Endothelial cell of umbilical vein (primary cell): ENCODE measurements around the gene TLN1. TPM values are rescaled to one million over a fixed set of nuclear protein-coding genes. Genes with fewer than 3 reads are reported as not detected.
A peak's percentile ranks its signal among the peaks of the same experiment; 100 is the strongest.

Experiments used
- BruUV-seq: library from RNA; stranded (reverse); fragments of 400-500 nt; replicated peaks from 2 replicates; lab custom pipeline; 2021; lab: Mats Ljungman, UMichigan
- CTCF ChIA-PET: fragments of 300-600, 350-600 bp; sonication (Branson Sonifier 250); formaldehyde crosslinking; loops from one replicate; lab custom pipeline; 2021; ENCODE audit warnings: antibody characterized with exemption, inconsistent platforms; lab: Charles Lee
- POLR2A ChIA-PET: fragments of 300-600, 350-600 bp; sonication (Branson Sonifier 250); formaldehyde crosslinking; loops from one replicate; lab custom pipeline; 2021; ENCODE audit warnings: antibody characterized with exemption, inconsistent platforms; lab: Charles Lee
- DNase-seq: peaks from one replicate; pipeline ENCODE4 v3.0.0-alpha.2; 2011; ENCODE audit warnings: low read depth, low spot score
- FAIRE-seq: peaks from 2 replicates; lab custom pipeline; 2011; peaks lifted over from hg19 to GRCh38; lab: Jason Lieb, UNC
- H2AFZ ChIP-seq: 2 replicates; pipeline ENCODE4 v1.6.0; 2012; ENCODE audit warnings: low read depth, low read length, control low read depth, inconsistent platforms
- H3K27ac ChIP-seq: 2 replicates; pipeline ENCODE4 v1.5.1; 2011; ENCODE audit warnings: low read depth, mild to moderate bottlenecking, control low read depth, low read length, moderate library complexity; ENCODE audit not compliant: insufficient read depth
- H3K27me3 ChIP-seq, 2 experiments: 2 replicates each; pipeline versions ENCODE4 v1.6.0 to v1.6.1; 2011; ENCODE audit warnings: low read length in 2 of 2, mixed read lengths in 1 of 2; ENCODE audit not compliant: control insufficient read depth in 2 of 2, insufficient read depth in 2 of 2
- H3K36me3 ChIP-seq, 2 experiments: 2 replicates in 1 of 2; 3 replicates in 1 of 2; pipeline ENCODE4 v1.5.1; 2011; ENCODE audit warnings: low read length in 2 of 2, mild to moderate bottlenecking in 1 of 2, moderate library complexity in 1 of 2; ENCODE audit not compliant: control insufficient read depth in 2 of 2, insufficient read depth in 2 of 2; ENCODE audit errors: extremely low read depth in 1 of 2
- H3K4me1 ChIP-seq: 3 replicates; pipeline ENCODE4 v1.5.1; 2011; ENCODE audit warnings: mild to moderate bottlenecking, low read length; ENCODE audit not compliant: control insufficient read depth, insufficient read depth; ENCODE audit errors: extremely low read depth
- H3K4me2 ChIP-seq: 2 replicates; pipeline ENCODE4 v1.6.1; 2011; ENCODE audit warnings: low read length, control low read depth, mixed read lengths; ENCODE audit not compliant: insufficient read depth
- H3K4me3 ChIP-seq, 3 experiments: fragments of 200-600 bp in 1 of 3; sonication (generic), shearing (Covaris generic) in 1 of 3; replicated peaks in 1 of 3; 2 replicates each; pipeline ENCODE4 v1.5.1; 2011 to 2016; ENCODE audit warnings: control low read depth in 3 of 3, low read length in 3 of 3, mild to moderate bottlenecking in 2 of 3, inconsistent platforms in 1 of 3, low read depth in 1 of 3, moderate library complexity in 1 of 3; ENCODE audit not compliant: insufficient read depth in 1 of 3
- H3K79me2 ChIP-seq: 2 replicates; pipeline ENCODE4 v1.6.0; 2012; ENCODE audit warnings: low read length, inconsistent platforms; ENCODE audit not compliant: control insufficient read depth, insufficient read depth
- H3K9ac ChIP-seq: replicated peaks from 2 replicates; pipeline ENCODE3; 2011; ENCODE audit warnings: low read length, control low read depth; ENCODE audit not compliant: insufficient read depth; ENCODE audit errors: extremely low read depth
- H3K9me1 ChIP-seq: replicated peaks from 3 replicates; pipeline ENCODE4 v1.6.0; 2011; ENCODE audit warnings: mild to moderate bottlenecking, low read length; ENCODE audit not compliant: control insufficient read depth, insufficient read depth; ENCODE audit errors: extremely low read depth
- H3K9me3 ChIP-seq: replicated peaks from 2 replicates; pipeline ENCODE4 v1.5.1; 2012; ENCODE audit warnings: low read length, inconsistent platforms; ENCODE audit not compliant: control insufficient read depth, insufficient read depth
- H4K20me1 ChIP-seq: replicated peaks from 2 replicates; pipeline ENCODE3; 2011; ENCODE audit warnings: mild to moderate bottlenecking, low read length; ENCODE audit not compliant: control insufficient read depth, insufficient read depth; ENCODE audit errors: extremely low read depth
- EZH2 ChIP-seq: IDR thresholded peaks from 2 replicates; pipeline ENCODE4 v1.6.1; 2012; ENCODE audit warnings: borderline replicate concordance, low read depth, mild to moderate bottlenecking, moderate library complexity, low read length, inconsistent platforms; ENCODE audit not compliant: severe bottlenecking
- FOS ChIP-seq: IDR thresholded peaks from 2 replicates; pipeline ENCODE4 v1.6.1; 2011; ENCODE audit warnings: mild to moderate bottlenecking, low read length, moderate library complexity, borderline replicate concordance; ENCODE audit not compliant: insufficient read depth
- GATA2 ChIP-seq: IDR thresholded peaks from 2 replicates; pipeline ENCODE4 v1.7.0; 2011; ENCODE audit warnings: low read depth, mild to moderate bottlenecking, moderate library complexity, mixed read lengths, low read length; ENCODE audit not compliant: insufficient read length, insufficient read depth
- JUN ChIP-seq: IDR thresholded peaks from 2 replicates; pipeline ENCODE4 v1.6.1; 2011; ENCODE audit warnings: borderline replicate concordance, low read depth; ENCODE audit not compliant: insufficient read length, insufficient read depth
- MAX ChIP-seq: IDR thresholded peaks from 2 replicates; pipeline ENCODE4 v1.6.1; 2011; ENCODE audit not compliant: insufficient read depth, insufficient read length
- MYC ChIP-seq: IDR thresholded peaks from one replicate; pipeline ENCODE4 v1.6.1; 2011; ENCODE audit warnings: mild to moderate bottlenecking, low read depth, low read length
- POLR2A ChIP-seq: IDR thresholded peaks from 2 replicates; pipeline ENCODE4 v1.6.1; 2012; ENCODE audit warnings: low read depth, mild to moderate bottlenecking, control low read depth, low read length
- POLR2AphosphoS5 ChIP-seq: IDR thresholded peaks from 2 replicates; pipeline ENCODE4 v1.6.1; 2012; ENCODE audit warnings: low read depth, mild to moderate bottlenecking, control low read depth, low read length, moderate library complexity; ENCODE audit not compliant: insufficient read depth
- dilution Hi-C: fragments of 300-500 bp; cut with MboI; formaldehyde crosslinking; loops from one replicate; pipeline ENCODE4 v1.15.0; 2019; ENCODE audit warnings: low sequenced_read_pairs; ENCODE audit not compliant: extremely low pct_ligation_motif_present
- intact Hi-C: fragments of 100-400 bp; cut with micrococcal nuclease; formaldehyde crosslinking; loops from one replicate; pipeline ENCODE4 v1.10.0; 2022
- polyA plus RNA-seq, 4 experiments: library from polyadenylated mRNA; depleted of rRNA in 3 of 4; stranded (reverse) in 3 of 4; unstranded in 1 of 4; fragments of >200 nt; gene quantifications; 2 replicates each; pipeline versions ENCODE4 v1.2.1 to v1.2.3, GENCODE V29; 2011 to 2012; ENCODE audit warnings: missing spikeins in 1 of 4
- total RNA-seq: library from RNA; stranded (reverse); gene quantifications from 2 replicates; pipeline ENCODE4 v1.2.3, GENCODE V29; 2021
- TF ChIP-seq, protein P1 (sequence below), 2 donors: IDR thresholded peaks; 1 replicate in 1 of 2; 2 replicates in 1 of 2; pipeline ENCODE4 v1.5.1; 2011; ENCODE audit warnings: low read length in 2 of 2, mild to moderate bottlenecking in 2 of 2, moderate library complexity in 2 of 2, control low read depth in 1 of 2, inconsistent platforms in 1 of 2, low read depth in 1 of 2; ENCODE audit not compliant: insufficient read depth in 1 of 2; ENCODE audit errors: extremely low read depth in 1 of 2

The TLN1 gene
- total and polyA plus RNA-seq, 2 donors (not counting 3 experiments of a cell fraction or from before 2014, with no cell fraction given): 120 to 450 TPM

DNA sequence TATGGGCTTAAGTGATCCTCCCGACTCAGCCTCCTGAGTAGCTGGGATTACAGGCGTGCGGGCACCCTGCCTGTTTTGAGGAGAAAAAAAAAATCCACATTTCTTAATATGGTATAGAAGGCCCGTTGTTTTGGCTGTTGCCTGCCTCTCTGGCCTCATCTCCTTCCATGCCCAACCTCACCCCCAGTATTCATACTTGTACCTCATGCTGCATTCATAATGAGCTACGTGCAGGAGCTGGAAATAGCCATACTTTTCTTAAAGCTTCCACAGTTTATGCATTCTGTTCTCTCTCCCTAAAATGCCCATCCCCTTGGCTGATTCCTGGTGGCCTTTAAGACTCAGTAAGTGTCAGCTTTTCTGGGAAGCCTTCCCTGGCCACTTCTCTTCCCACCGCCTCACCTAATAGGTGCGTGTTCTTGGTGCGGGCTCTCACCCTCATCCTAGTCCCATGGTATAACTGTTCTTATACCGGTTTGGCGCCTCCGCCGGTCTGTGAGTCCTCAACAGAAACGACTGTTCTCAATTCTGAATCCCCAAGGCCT lies 40.2 kb downstream of the TLN1 start:
- DNase-seq (no peak), FAIRE-seq (no peak)
- no peak overlapping the region for H2AFZ ChIP-seq
- peaks cover 6 to 8% of the 10 kb centered on the region in 2 experiments for H3K36me3 ChIP-seq
- TF ChIP-seq JUN: no peak
- no peak for TF ChIP-seq POLR2A
- TF ChIP-seq MYC: no peak
- no peak overlapping the region for H3K27ac ChIP-seq
- peaks cover 30% of the 10 kb centered on the region for H3K79me2 ChIP-seq
- CTCF ChIA-PET: interaction anchor here (3.3 to 13.5 kb wide), 2 partner anchors 31 to 36 kb away, joined by 16 to 227 read pairs; partner anchors contain the start of genes ARHGEF39, CCDC107 and RMRP
- no peaks in the 10 kb centered on the region for H3K9me3 ChIP-seq
- peaks cover 26% of the 10 kb centered on the region for H3K4me1 ChIP-seq
- no TSS peak for BruUV-seq
- H3K9me1 ChIP-seq: no peaks in the 10 kb centered on the region
- POLR2A ChIA-PET: interaction anchor here (1.4 kb wide), 1 partner anchor 21 kb away, joined by 3 read pairs; no protein-coding TSS in a partner anchor
- H3K4me2 ChIP-seq: no peak overlapping the region
- dilution Hi-C loops (no loop called here), intact Hi-C loops (loop anchor here (2.0 kb wide), 1 partner anchor 41 kb away; the partner anchor contains the start of genes CREB3 and TLN1)
- H3K9ac ChIP-seq: no peak overlapping the region
- H3K4me3 ChIP-seq: no peak overlapping the region
- no peaks in the 10 kb centered on the region for H4K20me1 ChIP-seq
- no peaks in the 10 kb centered on the region for H3K27me3 ChIP-seq

DNA sequence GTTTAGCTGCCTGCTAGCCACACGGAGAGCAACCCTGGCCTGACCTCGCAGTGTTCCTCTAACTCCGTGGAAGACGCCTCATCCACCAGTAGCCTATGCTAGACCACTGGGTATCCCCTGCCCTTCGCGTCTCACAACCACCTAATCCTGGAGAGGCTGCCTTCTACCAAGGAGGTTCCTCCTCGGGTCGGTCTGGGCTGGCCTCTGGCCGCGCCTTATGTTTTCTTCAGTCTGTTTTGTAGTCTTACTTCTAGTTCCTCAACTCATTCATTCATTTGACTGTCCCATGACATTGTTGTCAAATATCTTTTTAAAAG lies 40.7 kb downstream of the TLN1 start:
- dilution Hi-C loops: no loop called here

More for the DNA sequence above, 40.7 kb downstream of the TLN1 start:
- Histone ChIP-seq H3K79me2 (peaks cover 34% of the 10 kb centered on the region), H3K9ac (no peak overlapping the region), H3K36me3 (peaks cover 6 to 7% of the 10 kb centered on the region in 2 experiments), H4K20me1 (no peaks in the 10 kb centered on the region), H3K27ac (peak overlapping the region; percentile 13), H3K4me1 (peaks cover 28% of the 10 kb centered on the region), H3K4me2 (peak overlapping the region; percentile 48), H3K9me1 (no peaks in the 10 kb centered on the region), H2AFZ (peak overlapping the region; percentile 45), H3K9me3 (no peaks in the 10 kb centered on the region), H3K27me3 (no peaks in the 10 kb centered on the region), H3K4me3 (peak overlapping the region; percentile 60 to 70 (median 66))
- BruUV-seq: no TSS peak
- no peak for DNase-seq
- TF ChIP-seq JUN: no peak
- TF ChIP-seq EZH2: no peak
- TF ChIP-seq GATA2: no peak
- TF ChIP-seq POLR2AphosphoS5: no peak
- no peak for TF ChIP-seq MYC
- TF ChIP-seq, protein P1, sequence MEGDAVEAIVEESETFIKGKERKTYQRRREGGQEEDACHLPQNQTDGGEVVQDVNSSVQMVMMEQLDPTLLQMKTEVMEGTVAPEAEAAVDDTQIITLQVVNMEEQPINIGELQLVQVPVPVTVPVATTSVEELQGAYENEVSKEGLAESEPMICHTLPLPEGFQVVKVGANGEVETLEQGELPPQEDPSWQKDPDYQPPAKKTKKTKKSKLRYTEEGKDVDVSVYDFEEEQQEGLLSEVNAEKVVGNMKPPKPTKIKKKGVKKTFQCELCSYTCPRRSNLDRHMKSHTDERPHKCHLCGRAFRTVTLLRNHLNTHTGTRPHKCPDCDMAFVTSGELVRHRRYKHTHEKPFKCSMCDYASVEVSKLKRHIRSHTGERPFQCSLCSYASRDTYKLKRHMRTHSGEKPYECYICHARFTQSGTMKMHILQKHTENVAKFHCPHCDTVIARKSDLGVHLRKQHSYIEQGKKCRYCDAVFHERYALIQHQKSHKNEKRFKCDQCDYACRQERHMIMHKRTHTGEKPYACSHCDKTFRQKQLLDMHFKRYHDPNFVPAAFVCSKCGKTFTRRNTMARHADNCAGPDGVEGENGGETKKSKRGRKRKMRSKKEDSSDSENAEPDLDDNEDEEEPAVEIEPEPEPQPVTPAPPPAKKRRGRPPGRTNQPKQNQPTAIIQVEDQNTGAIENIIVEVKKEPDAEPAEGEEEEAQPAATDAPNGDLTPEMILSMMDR (IDR thresholded peaks at IDR 0.05; ENCODE audit: extremely low read depth in 1 of 2, insufficient read depth in 1 of 2, low read depth in 1 of 2, low read length in 2 of 2): no peak
- TF ChIP-seq MAX: no peak
- no peak for TF ChIP-seq FOS
- no peak for TF ChIP-seq POLR2A
- CTCF ChIA-PET: interaction anchor here (1.0 to 13.5 kb wide), 5 partner anchors 22 to 88 kb away, joined by 3 to 227 read pairs (median 6); partner anchors contain the start of genes ARHGEF39, CCDC107 and RMRP
- no peak for FAIRE-seq
- POLR2A ChIA-PET: interaction anchor here (1.1 to 1.7 kb wide), 5 partner anchors 11 to 36 kb away, joined by 3 to 7 read pairs (median 5); partner anchors contain the start of gene ARHGEF39
- intact Hi-C loops: loop anchor here (2.0 kb wide), 1 partner anchor 42 kb away; the partner anchor contains the start of genes CREB3 and TLN1
